Measurements from ENCODE around the gene TSPAN5.

Gene TSPAN5

DNA sequence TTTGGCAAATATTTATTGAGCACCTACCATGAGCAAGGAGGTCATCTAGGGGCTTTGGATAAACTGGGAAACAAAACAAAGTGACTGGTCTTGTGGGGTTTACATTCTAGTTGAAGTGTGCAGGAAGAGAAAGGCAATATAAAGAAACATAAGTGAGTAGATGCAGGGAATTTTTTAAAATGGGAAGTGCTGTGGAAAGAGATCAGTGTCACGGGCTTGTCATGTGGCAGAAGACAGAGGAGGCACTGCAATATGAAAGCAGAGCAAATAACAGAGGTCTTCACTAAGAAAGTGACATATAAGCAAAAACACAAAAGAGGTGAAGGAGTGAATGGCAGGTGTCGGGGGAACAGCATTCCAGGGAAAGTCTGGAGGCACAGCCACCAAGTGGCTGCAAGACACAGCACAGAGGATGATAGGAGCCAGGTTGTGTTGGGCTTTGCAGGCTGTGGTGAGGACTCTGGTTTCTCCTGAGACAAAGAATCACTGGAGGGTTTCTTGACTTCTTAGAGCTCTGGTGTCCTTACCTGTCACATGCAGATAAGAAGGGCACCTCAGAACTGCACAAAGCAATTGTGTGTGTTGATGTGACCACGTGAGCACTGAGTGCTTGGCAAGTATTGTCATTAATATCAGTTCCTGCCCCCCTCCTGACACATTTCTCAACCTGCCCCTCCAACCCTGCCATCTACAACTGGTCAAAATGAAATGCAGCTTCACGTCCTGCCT, 143.5 kb downstream of the TSPAN5 start:
- no peak for DNase-seq

DNA sequence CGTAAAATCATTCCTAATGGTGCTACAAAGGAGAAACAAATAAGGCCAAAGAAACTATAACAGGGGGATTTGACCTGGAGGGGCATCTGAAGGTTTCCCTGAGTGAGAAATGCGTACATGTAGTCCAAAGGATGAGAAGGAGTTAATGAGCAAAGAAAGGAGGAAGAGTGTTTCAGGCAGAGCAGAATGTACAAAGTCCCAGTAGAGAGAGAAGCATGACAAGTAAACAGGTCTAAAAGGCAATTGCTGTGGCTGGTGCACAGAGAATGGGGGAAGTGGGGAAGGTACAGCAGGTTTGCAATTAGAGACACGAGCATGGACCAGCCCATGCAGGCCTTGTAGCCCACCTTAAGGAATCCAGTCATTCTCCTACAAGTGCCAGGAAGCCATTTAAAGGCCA, 145.5 kb downstream of the TSPAN5 start:
- no peak for DNase-seq

DNA sequence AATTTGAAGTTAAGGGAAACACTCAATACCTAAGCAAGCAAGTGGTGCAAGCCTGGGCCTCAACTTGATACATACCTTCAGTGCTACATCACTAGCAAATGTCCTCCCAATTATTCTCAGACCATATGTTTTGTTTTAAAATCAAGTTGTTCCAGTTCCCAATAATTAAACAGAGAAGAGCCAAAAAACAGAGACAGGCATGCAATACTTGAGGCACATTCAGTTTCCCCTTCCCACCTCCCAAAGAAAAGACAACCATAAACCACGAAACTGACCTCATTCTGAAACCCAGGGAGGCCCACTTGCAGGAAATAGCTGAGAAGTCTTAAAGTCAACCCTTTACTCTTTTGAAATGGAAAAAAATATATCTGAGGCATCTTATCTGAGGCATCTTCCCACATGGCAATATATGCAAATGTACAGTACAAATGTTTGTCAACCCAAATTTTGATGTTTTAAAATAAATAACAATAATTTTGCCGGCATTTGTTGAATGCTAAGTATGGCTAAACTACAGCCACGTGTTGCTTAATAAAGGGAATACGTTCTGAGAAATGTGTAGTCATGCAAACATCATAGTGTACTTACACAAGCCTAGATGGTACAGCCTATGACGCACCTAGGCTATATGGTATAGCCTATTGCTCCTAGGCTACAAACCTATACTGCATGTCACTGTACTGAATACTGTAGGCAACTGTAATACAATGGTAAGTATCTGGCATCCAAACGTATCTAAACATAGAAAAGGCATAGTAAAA, 147.5 kb downstream of the TSPAN5 start:
- peak; percentile 97 for DNase-seq

DNA sequence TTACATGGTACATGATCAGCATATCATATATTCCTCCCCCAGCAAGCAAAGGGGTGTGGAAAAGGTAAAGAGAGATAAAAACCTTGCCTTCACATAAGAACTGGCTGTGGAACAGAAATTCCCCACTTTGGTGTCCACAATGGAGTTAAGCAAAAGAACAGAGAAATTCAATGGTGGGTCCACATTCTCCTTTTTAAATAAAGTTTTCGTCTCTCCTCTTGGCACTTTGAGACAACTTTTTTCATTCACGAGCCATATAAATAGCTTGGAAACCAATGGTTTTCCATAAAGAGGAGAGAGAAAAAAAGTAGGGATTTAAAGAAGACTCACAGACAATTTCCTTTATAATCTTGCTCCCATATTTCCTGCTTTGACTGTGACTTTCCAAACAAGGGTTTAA, 148.1 kb downstream of the TSPAN5 start:
- DNase-seq = no peak

GRCh38 chr4:98509721-98510120, 148.7 kb downstream of the TSPAN5 start:
- no peak for DNase-seq

- DNase-seq = no peak
These were observed 149.4 kb downstream of the TSPAN5 start for GRCh38 chr4:98508829-98509598.

GRCh38 chr4:98508248-98508647, 150.2 kb downstream of the TSPAN5 start:
- no peak for DNase-seq

- DNase-seq = no peak
These were observed 151.1 kb downstream of the TSPAN5 start for GRCh38 chr4:98507299-98507698.

DNA sequence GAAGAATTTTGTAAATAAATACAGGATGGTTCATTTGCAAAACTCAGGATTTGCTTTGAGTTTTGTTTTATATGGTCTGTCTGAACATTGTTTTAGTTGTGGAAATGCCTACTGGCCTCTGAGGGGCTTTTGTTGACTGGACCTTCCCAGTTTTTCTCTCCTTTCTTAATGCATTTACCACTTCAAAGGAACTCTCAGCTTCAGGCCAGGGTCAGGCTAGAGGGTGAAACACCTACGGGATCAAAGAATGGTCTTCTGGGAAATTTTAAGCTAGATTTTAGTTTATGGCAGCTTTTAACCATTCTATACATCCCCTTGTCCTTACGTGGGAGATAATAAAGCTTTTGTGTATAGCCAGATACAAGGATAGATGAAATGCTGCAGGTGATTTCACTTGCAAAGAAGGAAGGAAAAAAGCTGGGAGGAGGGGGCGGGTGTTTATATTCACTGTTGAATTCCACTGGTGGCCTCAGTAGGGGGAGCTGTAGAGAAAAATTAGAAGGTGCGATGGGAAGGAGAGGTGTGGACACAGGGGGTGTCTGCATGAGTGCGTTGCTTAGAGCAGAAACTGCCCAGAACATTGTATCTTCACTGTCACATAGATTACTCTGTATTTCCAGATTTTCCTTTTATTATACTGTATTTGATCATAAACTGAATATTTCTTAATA, 151.8 kb downstream of the TSPAN5 start:
- no peak for DNase-seq

- DNase-seq = no peak
These were observed 152.4 kb downstream of the TSPAN5 start for GRCh38 chr4:98505992-98506391.

DNA sequence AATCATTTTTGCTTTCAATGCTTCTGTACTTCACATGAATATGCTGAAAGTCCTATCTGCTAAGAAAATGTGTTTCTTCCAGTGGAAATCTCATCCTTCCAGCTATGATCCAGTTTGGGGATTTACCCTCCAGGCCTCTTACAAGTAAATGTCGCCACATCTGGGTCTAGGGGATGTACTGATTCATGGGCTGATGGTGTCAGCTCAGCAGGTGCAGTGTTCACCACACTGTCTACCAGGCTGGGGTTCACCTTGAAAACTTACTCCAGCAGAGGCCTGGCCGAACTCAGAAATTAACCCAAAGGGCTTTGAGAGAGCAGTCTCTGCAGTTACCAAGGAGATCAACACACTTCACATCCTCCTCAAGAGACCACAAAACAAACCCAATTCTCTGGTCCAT, 154.3 kb downstream of the TSPAN5 start:
- DNase-seq = no peak

- no peak for DNase-seq
These were observed 154.7 kb downstream of the TSPAN5 start for GRCh38 chr4:98503676-98504075.

DNA sequence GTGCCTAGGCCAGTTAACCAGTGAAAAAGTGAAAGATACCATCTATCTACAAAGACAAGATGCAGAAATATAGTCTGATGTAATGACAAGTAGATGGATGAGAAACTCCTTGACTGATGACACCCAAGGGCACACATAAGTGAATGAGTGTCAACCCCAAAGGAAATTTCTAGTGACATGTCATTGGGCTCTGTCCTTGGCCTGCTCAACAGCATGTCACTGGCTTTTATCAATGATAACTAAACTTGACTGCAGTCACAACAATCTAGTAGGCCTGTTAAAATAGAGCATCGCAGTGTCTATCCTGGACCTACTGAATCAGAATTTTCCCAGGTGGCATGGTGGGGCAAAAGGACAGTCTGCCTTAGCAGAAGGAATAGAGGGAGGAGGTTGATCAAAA, 155.8 kb downstream of the TSPAN5 start:
- no peak for DNase-seq

DNA sequence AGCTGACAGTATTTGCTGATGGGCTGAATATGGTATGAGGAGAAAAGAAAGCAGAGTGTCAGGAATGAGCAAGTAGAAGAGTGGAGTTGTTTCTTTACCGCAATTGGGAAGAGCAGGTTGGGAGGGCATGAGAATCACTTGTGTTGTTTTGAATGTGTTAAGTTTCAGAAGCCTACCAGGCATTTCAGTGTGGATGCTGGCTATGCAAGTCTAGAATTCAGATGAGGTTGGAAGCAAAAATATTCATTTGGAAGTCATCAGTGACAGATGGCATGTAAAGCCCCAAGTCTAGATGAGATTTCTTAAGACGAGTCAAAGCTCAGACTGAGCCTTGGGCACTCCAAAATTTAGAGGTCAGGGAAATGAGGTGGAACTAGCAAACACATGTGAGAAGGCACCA, 156.4 kb downstream of the TSPAN5 start:
- no peak for DNase-seq

GRCh38 chr4:98501383-98501782, 157.0 kb downstream of the TSPAN5 start:
- DNase-seq = peak; percentile 40

DNA sequence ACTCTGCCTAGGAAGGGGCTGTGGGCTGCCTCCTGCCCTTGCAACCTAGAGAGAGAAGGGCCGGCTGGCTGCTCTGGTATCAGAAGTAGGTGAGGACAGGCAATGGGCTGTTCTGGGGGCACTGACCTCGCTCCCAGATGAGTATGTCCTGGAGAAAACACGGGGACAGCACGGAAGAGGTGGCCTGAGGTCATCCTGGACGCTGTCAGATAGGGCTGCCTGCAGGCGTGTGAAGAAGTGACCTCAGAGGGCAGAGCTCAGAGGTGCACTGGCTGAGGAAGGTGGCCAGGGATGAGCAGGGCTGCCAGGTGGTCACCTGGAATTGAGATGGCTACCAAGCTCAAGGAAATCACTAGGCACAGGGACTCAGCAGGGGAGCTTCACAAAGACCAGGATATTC, 159.6 kb downstream of the TSPAN5 start:
- no peak for DNase-seq

DNA sequence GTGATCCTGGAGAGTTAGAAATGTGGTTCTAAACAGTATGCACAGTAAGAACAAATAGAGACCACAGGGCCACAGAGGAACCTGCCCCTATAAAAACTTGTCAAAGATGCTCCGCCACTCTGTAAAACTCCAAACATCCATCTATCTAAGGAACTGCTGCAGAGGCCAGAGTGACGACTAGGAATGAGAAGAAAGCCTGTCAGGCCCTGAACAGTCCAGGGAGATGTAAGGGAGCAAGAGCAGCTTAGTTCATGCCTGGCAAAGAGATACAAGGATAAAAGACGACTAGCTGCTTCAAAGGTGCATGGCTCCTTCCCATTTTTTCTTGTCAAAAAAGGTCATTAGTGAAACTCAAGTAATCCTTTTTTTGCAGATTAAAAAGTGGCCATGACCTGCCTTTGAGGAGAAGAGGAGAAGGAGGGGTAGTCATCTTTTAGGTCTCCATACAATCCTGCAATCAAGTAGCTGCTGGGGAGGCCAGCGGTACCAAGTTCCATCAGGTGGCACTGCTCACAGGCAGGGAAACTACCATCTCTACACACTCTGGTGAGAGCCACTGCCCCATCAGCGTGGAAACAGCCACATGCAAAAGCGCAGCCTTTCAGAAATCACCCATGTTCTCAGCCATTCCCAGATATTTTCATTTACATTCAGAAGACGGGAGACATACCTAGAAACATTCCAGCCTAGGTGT, 162.1 kb downstream of the TSPAN5 start:
- DNase-seq = no peak

- DNase-seq = no peak
These were observed 165.1 kb downstream of the TSPAN5 start for GRCh38 chr4:98493296-98493695.

DNA sequence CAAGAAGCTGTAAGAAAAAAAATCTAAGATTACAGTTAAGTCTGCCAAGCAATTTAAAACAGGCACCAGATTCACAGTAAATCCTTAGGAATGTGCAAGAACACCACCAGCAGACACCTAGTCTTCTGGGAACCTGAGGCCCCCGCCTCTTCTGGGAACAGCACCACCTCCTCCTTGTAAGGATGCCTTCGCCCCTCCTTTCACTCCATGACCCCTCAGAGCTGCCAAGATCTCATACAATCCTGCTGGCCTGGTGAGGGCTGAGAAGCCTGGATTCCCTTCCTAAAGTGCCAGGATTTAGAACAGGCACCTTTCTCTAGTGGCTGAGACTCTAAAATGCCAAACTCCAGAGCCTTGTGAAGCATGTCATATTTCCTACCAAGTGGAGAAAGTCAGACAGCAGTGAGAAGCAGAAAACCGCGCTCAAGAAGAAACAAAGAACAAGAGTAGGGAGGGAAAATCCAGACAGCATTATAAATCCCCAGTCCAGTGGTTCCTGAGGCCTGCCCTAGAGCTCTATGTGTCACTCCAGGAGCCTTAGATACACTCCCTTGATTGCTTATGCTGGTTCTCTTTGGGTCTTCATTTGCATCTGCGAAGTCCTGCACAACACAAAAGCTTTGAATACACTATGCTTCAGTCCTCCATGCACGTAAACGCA, 166.4 kb downstream of the TSPAN5 start:
- peak; percentile 83 for DNase-seq

- DNase-seq = no peak
These were observed 168.2 kb downstream of the TSPAN5 start for GRCh38 chr4:98490251-98490650.

GRCh38 chr4:98485816-98486345, 172.5 kb downstream of the TSPAN5 start:
- no peak for DNase-seq

GRCh38 chr4:98484031-98484430, 174.4 kb downstream of the TSPAN5 start:
- DNase-seq = no peak
